ENCODE results near the gene MPRIP.
"Not testable (repeated sequence)": the region's sequence is repeated elsewhere in the genome, so short reads cannot be mapped to it uniquely, and the experiment has no call there.

- not testable (repeated sequence) for TF ChIP-seq GABPA (IDR thresholded peaks at IDR 0.05; ENCODE audit: low read depth, low read length); GABPA (CRISPR knock-in tag; IDR thresholded peaks at IDR 0.05; ENCODE audit: low read depth); MTF1 (CRISPR knock-in tag; IDR thresholded peaks at IDR 0.05); REST (IDR thresholded peaks at IDR 0.05; ENCODE audit: borderline replicate concordance in 1 of 2, low read depth in 1 of 2, low read length in 2 of 2); NR2C2 (CRISPR knock-in tag; IDR thresholded peaks at IDR 0.05; ENCODE audit: borderline replicate concordance); ADNP (CRISPR knock-in tag; IDR thresholded peaks at IDR 0.05); RBAK (CRISPR knock-in tag; IDR thresholded peaks at IDR 0.05); IKZF1 (IDR thresholded peaks at IDR 0.05); ONECUT2 (CRISPR knock-in tag; IDR thresholded peaks at IDR 0.05); RAD21 (CRISPR knock-in tag; IDR thresholded peaks at IDR 0.05); ATF4 (CRISPR knock-in tag; IDR thresholded peaks at IDR 0.05)
Measured at GRCh38 chr17:17013828-17014747, 28.2 kb upstream of the MPRIP start.
